Vagina (tissue), 2 donors: Measurements from ENCODE around the gene VPS8.

Experiments used
- POLR2A ChIP-seq, 2 donors: fragments of 450-650 bp; IDR thresholded peaks; one replicate each; pipeline ENCODE4 v1.6.1; 2017; ENCODE audit warnings: antibody characterized with exemption in 2 of 2, mild to moderate bottlenecking in 2 of 2, moderate library complexity in 2 of 2
- POLR2AphosphoS5 ChIP-seq, 2 donors: sonication (generic); formaldehyde crosslinking; IDR thresholded peaks; one replicate each; pipeline ENCODE4 v1.9.0; 2017; ENCODE audit warnings: antibody characterized with exemption in 2 of 2, mild to moderate bottlenecking in 2 of 2, low read depth in 1 of 2; ENCODE audit not compliant: insufficient read depth in 1 of 2
- TF ChIP-seq, protein P1 (sequence below), 3 experiments: fragments of 450-650 bp in 2 of 3; fragments of 200-600 bp in 1 of 3; sonication (generic) in 1 of 3; IDR thresholded peaks; one replicate each; pipeline ENCODE4 v1.5.1; 2017 to 2019; ENCODE audit warnings: antibody characterized with exemption in 3 of 3, mild to moderate bottlenecking in 2 of 3, moderate library complexity in 2 of 3

DNA sequence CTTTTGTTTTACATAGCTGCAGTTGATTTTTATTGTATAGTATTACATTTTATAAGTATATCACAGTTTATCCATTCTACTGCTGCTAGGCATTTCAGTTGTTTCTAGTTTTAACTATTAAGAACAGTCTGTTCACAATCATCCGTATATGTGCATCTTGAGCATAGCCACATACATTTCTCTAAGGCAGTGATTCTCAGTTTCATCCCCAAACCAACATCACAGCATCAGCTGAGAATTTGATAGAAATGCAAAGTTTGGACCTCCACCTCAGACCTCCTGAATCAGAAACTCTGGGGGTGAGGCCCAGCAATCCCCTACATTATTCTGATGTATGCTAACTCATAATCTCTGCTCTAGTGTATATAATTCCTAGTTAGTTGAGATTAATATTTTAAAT lies 120.8 kb downstream of the VPS8 start:
- TF ChIP-seq POLR2AphosphoS5 (IDR thresholded peaks at IDR 0.05; ENCODE audit: insufficient read depth in 1 of 2, low read depth in 1 of 2), result no peak
- TF ChIP-seq POLR2A (IDR thresholded peaks at IDR 0.05), result no peak
- TF ChIP-seq, protein P1, sequence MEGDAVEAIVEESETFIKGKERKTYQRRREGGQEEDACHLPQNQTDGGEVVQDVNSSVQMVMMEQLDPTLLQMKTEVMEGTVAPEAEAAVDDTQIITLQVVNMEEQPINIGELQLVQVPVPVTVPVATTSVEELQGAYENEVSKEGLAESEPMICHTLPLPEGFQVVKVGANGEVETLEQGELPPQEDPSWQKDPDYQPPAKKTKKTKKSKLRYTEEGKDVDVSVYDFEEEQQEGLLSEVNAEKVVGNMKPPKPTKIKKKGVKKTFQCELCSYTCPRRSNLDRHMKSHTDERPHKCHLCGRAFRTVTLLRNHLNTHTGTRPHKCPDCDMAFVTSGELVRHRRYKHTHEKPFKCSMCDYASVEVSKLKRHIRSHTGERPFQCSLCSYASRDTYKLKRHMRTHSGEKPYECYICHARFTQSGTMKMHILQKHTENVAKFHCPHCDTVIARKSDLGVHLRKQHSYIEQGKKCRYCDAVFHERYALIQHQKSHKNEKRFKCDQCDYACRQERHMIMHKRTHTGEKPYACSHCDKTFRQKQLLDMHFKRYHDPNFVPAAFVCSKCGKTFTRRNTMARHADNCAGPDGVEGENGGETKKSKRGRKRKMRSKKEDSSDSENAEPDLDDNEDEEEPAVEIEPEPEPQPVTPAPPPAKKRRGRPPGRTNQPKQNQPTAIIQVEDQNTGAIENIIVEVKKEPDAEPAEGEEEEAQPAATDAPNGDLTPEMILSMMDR (IDR thresholded peaks at IDR 0.05), result no peak
